ENCODE measurements around the gene XPC.

Gene XPC

GRCh38 chr3:14138109-14138877, 40.1 kb downstream of the XPC start:
- TF ChIP-seq, protein P1, sequence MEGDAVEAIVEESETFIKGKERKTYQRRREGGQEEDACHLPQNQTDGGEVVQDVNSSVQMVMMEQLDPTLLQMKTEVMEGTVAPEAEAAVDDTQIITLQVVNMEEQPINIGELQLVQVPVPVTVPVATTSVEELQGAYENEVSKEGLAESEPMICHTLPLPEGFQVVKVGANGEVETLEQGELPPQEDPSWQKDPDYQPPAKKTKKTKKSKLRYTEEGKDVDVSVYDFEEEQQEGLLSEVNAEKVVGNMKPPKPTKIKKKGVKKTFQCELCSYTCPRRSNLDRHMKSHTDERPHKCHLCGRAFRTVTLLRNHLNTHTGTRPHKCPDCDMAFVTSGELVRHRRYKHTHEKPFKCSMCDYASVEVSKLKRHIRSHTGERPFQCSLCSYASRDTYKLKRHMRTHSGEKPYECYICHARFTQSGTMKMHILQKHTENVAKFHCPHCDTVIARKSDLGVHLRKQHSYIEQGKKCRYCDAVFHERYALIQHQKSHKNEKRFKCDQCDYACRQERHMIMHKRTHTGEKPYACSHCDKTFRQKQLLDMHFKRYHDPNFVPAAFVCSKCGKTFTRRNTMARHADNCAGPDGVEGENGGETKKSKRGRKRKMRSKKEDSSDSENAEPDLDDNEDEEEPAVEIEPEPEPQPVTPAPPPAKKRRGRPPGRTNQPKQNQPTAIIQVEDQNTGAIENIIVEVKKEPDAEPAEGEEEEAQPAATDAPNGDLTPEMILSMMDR (IDR thresholded peaks at IDR 0.05; ENCODE audit: insufficient read depth, low read depth, low read length, missing control alignments): no peak
- H3K4me3 ChIP-seq (ENCODE audit: low read depth, low read length): no peak overlapping the region

DNA sequence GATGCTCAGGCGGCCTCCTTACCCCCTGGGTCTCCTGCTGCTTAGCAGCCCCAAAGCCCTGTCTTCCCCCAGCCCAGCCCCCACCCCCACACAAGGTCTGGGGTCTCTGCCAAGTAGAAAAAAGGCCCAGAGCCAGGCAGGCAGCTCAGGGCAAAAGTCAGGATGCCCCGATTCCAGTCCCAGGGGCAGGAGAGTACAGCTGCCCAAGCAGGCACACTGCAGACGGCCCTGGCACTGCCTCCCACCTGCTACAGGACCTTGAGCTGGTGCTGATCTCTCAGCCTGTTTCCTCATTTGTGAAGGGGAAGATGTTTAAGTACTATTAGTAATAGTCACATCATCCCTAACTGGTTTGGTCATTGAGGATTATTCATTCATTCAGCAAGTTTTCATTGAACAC, 41.0 kb downstream of the XPC start:
- TF ChIP-seq, protein P1 (IDR thresholded peaks at IDR 0.05; ENCODE audit: insufficient read depth, low read depth, low read length, missing control alignments): no peak
- no peak overlapping the region for H3K4me3 ChIP-seq (ENCODE audit: low read depth, low read length)
- DNase-seq (ENCODE audit: low read depth): no peak

More at GRCh38 chr3:14138109-14138877, 40.1 kb downstream of the XPC start:
- no peak for DNase-seq (ENCODE audit: low read depth)

DNA sequence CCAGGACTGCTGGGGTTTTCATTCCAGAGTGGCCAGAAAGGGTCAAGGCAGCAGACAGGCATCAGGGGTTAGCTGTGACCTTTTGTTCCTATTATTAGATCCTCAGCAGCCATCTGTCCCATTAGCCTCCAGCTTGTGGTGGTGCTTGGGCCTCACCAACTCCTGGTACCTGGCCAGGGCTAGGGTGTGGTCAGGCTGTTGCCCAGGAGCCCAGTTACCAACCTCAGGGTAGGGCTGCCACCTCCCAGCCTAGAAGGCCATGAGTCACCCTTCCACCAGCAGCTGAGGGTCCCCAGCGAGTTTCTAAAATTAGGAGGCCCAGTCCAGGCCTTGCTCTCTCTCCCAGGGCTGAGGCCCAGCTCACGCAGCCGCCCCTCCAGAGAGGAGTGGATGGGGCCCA, 41.4 kb downstream of the XPC start:
- TF ChIP-seq, protein P1 (IDR thresholded peaks at IDR 0.05; ENCODE audit: insufficient read depth, low read depth, low read length, missing control alignments): no peak
- no peak overlapping the region for H3K4me3 ChIP-seq (ENCODE audit: low read depth, low read length)
- no peak for DNase-seq (ENCODE audit: low read depth)

DNA sequence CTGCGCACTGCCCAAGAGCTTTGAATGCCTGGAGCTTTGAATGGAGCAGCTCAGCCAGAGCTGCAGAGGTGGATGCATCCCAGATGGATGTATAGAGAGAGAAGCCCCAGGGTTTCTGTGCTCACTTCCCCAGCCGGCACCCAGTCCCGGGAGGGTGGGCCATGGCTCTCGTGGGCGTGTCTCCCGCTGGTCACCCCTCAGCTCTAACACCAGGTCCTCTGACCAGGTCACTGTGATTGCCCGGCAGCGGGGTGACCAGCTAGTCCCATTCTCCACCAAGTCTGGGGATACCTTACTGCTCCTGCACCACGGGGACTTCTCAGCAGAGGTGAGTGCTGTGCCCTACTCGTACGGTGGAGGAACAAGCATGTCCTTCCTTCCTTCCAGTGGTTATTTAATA, 42.8 kb downstream of the XPC start:
- no peak for DNase-seq (ENCODE audit: low read depth)
- no peak overlapping the region for H3K4me3 ChIP-seq (ENCODE audit: low read depth, low read length)
- TF ChIP-seq, protein P1 (IDR thresholded peaks at IDR 0.05; ENCODE audit: insufficient read depth, low read depth, low read length, missing control alignments): no peak

- DNase-seq (ENCODE audit: low read depth): no peak
- H3K4me3 ChIP-seq (ENCODE audit: low read depth, low read length): no peak overlapping the region
- TF ChIP-seq, protein P1 (IDR thresholded peaks at IDR 0.05; ENCODE audit: insufficient read depth, low read depth, low read length, missing control alignments): no peak
These were observed 44.1 kb downstream of the XPC start for GRCh38 chr3:14134291-14134690.

DNA sequence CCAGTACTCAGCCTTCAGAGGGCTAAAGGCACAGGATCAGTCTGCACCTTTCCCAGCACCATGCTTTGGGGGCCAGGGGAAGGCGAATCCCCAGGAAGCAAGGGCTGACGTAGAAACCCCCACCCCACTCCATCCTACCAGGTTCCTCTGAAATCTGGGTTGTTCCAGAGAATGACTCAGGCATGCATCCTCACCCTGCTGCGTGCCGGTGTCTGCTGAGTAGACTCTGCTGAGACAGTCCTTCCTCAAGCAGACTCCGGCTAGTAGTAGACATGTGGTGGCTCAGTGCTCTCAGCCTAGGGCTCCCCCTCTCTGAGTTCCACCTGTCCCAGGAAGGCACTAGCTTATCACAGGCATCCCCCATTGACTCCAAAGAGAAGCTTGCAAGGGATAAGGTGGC, 44.5 kb downstream of the XPC start:
- no peak overlapping the region for H3K4me3 ChIP-seq (ENCODE audit: low read depth, low read length)
- no peak for DNase-seq (ENCODE audit: low read depth)
- TF ChIP-seq, protein P1 (IDR thresholded peaks at IDR 0.05; ENCODE audit: insufficient read depth, low read depth, low read length, missing control alignments): no peak
